Measurements from ENCODE around the gene TMPRSS2. TPM values are rescaled to one million over a fixed set of nuclear protein-coding genes. Genes with fewer than 3 reads are reported as not detected.

TMPRSS2 gene
- polyA plus RNA-seq, 4 donors, result 108 to 167 (median 136) TPM

DNA sequence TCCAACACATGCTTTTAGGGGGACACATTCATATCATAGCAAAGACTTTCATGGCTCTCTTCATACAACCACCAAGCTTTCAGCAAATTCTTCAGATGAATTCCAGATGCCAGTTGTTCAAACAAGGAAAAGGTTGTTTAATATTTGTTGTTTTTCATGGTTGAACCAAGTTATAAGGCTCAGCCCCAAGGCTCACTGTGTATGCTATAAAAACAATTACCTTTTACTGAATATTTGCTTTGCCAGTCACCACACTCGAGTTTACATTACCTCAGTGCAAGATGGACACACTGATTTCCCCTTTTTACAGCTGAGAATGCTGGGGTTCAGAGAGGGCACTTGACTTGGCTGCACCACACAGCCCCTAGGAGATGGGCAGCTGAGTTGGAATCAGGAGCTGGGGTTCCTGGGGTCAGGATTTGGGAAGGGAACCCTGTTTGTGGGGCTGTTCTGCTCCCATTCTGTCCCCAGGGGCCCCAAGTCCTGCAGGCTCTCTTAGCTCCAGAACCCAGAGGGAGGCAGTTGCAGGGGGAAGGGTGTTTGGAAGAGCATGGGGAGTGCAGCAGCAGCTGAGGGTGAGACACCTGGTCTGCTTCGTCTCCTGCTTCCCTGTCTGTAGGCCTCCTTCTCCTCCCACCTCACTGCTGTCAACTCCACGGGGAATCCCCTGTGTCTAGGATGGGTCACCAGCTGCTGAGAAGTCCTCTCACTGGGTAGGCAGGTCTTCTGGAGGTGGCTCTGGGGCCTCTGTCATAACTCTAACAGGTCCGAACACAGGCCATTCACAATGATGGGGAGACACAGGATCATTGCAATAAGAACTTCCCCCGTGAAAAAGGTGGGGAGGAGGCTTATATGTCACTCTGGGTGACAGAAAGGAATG is 12.8 kb upstream of the TMPRSS2 start:
- DNase-seq (no peak), FAIRE-seq (no peak)
- 70 to 74% (median 71%) methylated on average over 5 of the region's 5 CpGs for WGBS, 3 donors

DNA sequence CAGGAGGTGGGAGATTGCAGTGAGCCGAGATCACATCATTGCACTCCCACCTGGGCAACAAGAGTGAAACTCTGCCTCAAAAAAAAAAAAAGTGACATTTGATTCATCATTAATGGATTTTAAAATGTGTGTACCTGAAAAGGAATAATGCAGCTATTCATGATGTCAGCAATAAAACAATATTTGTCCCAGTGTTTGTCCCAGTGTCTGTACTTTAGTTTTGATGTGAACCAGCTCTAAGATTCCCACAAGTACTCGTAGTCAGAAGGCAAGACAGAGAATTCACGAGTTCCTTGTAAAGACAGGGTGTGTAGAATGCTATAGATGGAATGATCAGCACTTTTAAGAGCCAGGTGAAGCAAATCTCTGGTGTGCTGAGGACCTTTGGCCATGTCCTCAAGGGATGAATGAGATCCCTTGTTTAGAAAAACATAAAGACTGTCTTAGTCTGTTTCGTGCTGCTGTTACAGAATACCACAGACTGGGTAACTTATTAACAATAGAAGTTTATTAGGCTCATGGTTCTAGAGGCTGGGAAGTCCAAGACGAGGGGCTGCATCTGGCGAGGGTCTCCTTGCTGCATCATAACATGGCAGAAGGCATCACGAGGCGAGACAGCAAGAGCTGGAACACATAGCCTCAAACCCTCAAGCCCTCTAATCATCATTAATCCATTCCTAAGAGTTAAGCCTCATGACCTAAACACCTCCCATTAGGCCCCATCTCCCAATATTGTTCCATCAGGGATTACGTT is 12.0 kb upstream of the TMPRSS2 start:
- H3K27ac ChIP-seq (ENCODE audit: low read depth in 1 of 3, low read length in 2 of 3), result peak overlapping the region in 2 of 3 donors; percentile 41 to 54
- DNase-seq, result peak; percentile 74 to 83

More for the DNA sequence above, 12.8 kb upstream of the TMPRSS2 start:
- Histone ChIP-seq H3K36me3 (ENCODE audit: control insufficient read depth in 3 of 3, insufficient read depth in 2 of 3, low read depth in 1 of 3, low read length in 3 of 3) (no peaks in the 10 kb centered on the region), H3K27me3 (ENCODE audit: control insufficient read depth in 3 of 3, insufficient read depth in 3 of 3, low read length in 3 of 3) (no peaks in the 10 kb centered on the region), H3K9me3 (ENCODE audit: control insufficient read depth in 2 of 2, insufficient read depth in 1 of 2, low read depth in 1 of 2, low read length in 1 of 2) (peaks cover 0 to 52% of the 10 kb centered on the region in 2 donors), H3K27ac (ENCODE audit: low read depth in 1 of 3, low read length in 2 of 3) (peak overlapping the region in 2 of 3 donors; percentile 41 to 54), H3K4me3 (ENCODE audit: low read depth in 1 of 3, low read length in 3 of 3) (no peak overlapping the region), H3K4me1 (ENCODE audit: control insufficient read depth in 3 of 3, insufficient read depth in 2 of 3, low read depth in 1 of 3, low read length in 2 of 3) (peaks cover 0 to 4% (median 0%) of the 10 kb centered on the region in 3 donors)

DNA sequence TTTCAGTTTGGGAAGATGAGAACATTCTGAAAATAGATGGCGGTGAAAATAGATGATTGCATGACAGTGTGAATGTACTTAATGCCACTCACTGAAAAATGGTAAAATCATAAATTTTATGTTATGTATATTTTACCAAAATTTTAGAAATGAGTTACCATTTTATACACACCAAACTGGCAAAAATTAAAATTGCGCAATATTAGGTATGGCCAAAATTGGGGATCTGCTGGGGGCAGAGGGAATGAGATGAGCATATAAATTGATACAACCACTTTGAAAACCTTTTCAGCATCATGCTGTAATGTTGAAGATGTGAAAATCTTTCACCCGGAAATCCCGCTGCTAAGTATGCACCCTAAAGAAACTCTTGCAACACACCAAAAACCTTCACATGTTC is 10.8 kb upstream of the TMPRSS2 start:
- FAIRE-seq, result no peak
- Histone ChIP-seq H3K36me3 (ENCODE audit: control insufficient read depth in 3 of 3, insufficient read depth in 2 of 3, low read depth in 1 of 3, low read length in 3 of 3) (no peaks in the 10 kb centered on the region), H3K4me3 (ENCODE audit: low read depth in 1 of 3, low read length in 3 of 3) (no peak overlapping the region), H3K27ac (ENCODE audit: low read depth in 1 of 3, low read length in 2 of 3) (peak overlapping the region in 1 of 3 donors; percentile 54), H3K4me1 (ENCODE audit: control insufficient read depth in 3 of 3, insufficient read depth in 2 of 3, low read depth in 1 of 3, low read length in 2 of 3) (peaks cover 0 to 4% (median 0%) of the 10 kb centered on the region in 3 donors), H3K27me3 (ENCODE audit: control insufficient read depth in 3 of 3, insufficient read depth in 3 of 3, low read length in 3 of 3) (no peaks in the 10 kb centered on the region), H3K9me3 (ENCODE audit: control insufficient read depth in 2 of 2, insufficient read depth in 1 of 2, low read depth in 1 of 2, low read length in 1 of 2) (peaks cover 0 to 45% of the 10 kb centered on the region in 2 donors)
- 96 to 98% (median 96%) methylated on average over 4 of the region's 4 CpGs for WGBS, 3 donors
- no peak for DNase-seq

More for the DNA sequence above, 12.0 kb upstream of the TMPRSS2 start:
- H3K4me3 ChIP-seq (ENCODE audit: low read depth in 1 of 3, low read length in 3 of 3), result no peak overlapping the region
- H3K27me3 ChIP-seq (ENCODE audit: control insufficient read depth in 3 of 3, insufficient read depth in 3 of 3, low read length in 3 of 3), result no peaks in the 10 kb centered on the region
- peaks cover 0 to 4% (median 0%) of the 10 kb centered on the region in 3 donors for H3K4me1 ChIP-seq (ENCODE audit: control insufficient read depth in 3 of 3, insufficient read depth in 2 of 3, low read depth in 1 of 3, low read length in 2 of 3)
- no peak for FAIRE-seq
- no peaks in the 10 kb centered on the region for H3K36me3 ChIP-seq (ENCODE audit: control insufficient read depth in 3 of 3, insufficient read depth in 2 of 3, low read depth in 1 of 3, low read length in 3 of 3)
- peaks cover 0 to 50% of the 10 kb centered on the region in 2 donors for H3K9me3 ChIP-seq (ENCODE audit: control insufficient read depth in 2 of 2, insufficient read depth in 1 of 2, low read depth in 1 of 2, low read length in 1 of 2)
- 42 to 68% (median 59%) methylated on average over 9 of the region's 9 CpGs for WGBS, 3 donors

DNA sequence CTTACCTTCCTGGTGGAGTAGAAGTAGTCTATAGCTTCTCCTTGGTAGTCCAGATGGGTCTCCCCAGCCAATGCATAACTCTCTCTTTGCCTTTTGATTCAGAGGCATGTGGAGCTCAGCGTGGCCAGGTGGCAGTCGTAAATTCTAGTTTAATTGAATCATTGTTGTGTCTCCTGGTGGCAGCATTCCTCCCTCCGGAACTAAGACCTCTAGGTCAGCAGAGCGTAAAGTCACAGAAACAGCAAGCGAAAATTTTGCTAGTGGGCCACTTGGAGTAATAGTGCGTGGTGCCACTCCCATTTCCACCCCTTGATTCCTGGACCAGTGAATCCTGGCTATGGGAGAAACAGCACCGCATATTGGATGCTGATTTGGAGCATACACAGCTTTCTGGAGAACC is 3.9 kb upstream of the TMPRSS2 start:
- DNase-seq, result no peak
- Histone ChIP-seq H3K27me3 (ENCODE audit: control insufficient read depth in 3 of 3, insufficient read depth in 3 of 3, low read length in 3 of 3) (no peaks in the 10 kb centered on the region), H3K4me1 (ENCODE audit: control insufficient read depth in 3 of 3, insufficient read depth in 2 of 3, low read depth in 1 of 3, low read length in 2 of 3) (peaks cover 0 to 18% (median 0%) of the 10 kb centered on the region in 3 donors), H3K36me3 (ENCODE audit: control insufficient read depth in 3 of 3, insufficient read depth in 2 of 3, low read depth in 1 of 3, low read length in 3 of 3) (peaks cover 0 to 3% (median 0%) of the 10 kb centered on the region in 3 donors), H3K9me3 (ENCODE audit: control insufficient read depth in 2 of 2, insufficient read depth in 1 of 2, low read depth in 1 of 2, low read length in 1 of 2) (peaks cover 0 to 11% of the 10 kb centered on the region in 2 donors), H3K27ac (ENCODE audit: low read depth in 1 of 3, low read length in 2 of 3) (no peak overlapping the region), H3K4me3 (ENCODE audit: low read depth in 1 of 3, low read length in 3 of 3) (no peak overlapping the region)
- FAIRE-seq, result no peak
- WGBS, 3 donors, result 37 to 55% (median 43%) methylated on average over 7 of the region's 7 CpGs

DNA sequence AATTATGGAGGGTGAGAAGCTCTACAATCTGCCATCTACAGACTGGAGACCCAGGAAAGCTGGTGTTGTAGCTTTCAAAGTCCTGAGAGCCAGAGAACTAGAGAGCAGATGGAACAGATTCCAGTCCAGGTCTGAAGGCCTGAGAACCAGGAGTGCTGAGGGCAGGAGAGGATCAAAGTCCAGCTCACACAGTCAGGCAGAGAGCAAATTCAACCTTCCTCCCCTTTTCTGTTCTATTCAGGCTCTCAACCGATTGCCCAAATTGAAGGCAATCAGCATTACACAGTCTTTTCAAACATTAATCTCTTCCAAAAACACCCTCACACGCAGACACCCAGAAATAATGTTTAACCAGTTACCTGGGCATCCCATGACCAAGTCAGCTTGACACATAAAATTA is 2.5 kb upstream of the TMPRSS2 start:
- Histone ChIP-seq H3K27me3 (ENCODE audit: control insufficient read depth in 3 of 3, insufficient read depth in 3 of 3, low read length in 3 of 3) (no peaks in the 10 kb centered on the region), H3K4me3 (ENCODE audit: low read depth in 1 of 3, low read length in 3 of 3) (no peak overlapping the region), H3K36me3 (ENCODE audit: control insufficient read depth in 3 of 3, insufficient read depth in 2 of 3, low read depth in 1 of 3, low read length in 3 of 3) (peaks cover 0 to 16% (median 0%) of the 10 kb centered on the region in 3 donors), H3K9me3 (ENCODE audit: control insufficient read depth in 2 of 2, insufficient read depth in 1 of 2, low read depth in 1 of 2, low read length in 1 of 2) (peaks cover 0 to 3% of the 10 kb centered on the region in 2 donors), H3K4me1 (ENCODE audit: control insufficient read depth in 3 of 3, insufficient read depth in 2 of 3, low read depth in 1 of 3, low read length in 2 of 3) (peaks cover 0 to 18% (median 0%) of the 10 kb centered on the region in 3 donors), H3K27ac (ENCODE audit: low read depth in 1 of 3, low read length in 2 of 3) (peak overlapping the region in 2 of 3 donors; percentile 6 to 41)
- no peak for FAIRE-seq
- peak; percentile 71 to 91 for DNase-seq
- 17 to 35% (median 29%) methylated on average over 2 of the region's 2 CpGs for WGBS, 3 donors

DNA sequence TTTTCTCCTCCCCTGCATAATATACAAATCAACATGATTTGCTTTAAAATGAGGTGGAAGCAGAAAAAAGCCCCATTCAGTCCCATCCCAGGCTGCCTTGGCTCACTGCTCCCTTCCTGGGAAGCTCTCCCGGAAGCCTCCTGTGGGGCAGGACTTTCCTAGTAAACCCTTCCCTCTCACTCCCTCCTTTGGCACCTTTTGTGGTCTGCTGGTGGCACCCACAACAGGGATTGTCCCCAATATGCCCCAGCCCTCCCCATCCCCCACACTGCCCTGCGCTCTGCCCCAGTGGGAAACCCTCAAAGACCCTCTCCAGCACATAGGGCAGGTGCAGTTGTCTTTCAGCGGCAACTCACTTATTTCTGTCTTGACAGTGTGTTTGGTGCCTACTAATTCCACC is 1.8 kb upstream of the TMPRSS2 start:
- Histone ChIP-seq H3K4me3 (ENCODE audit: low read depth in 1 of 3, low read length in 3 of 3) (no peak overlapping the region), H3K36me3 (ENCODE audit: control insufficient read depth in 3 of 3, insufficient read depth in 2 of 3, low read depth in 1 of 3, low read length in 3 of 3) (peaks cover 0 to 21% (median 0%) of the 10 kb centered on the region in 3 donors), H3K4me1 (ENCODE audit: control insufficient read depth in 3 of 3, insufficient read depth in 2 of 3, low read depth in 1 of 3, low read length in 2 of 3) (peaks cover 0 to 20% (median 0%) of the 10 kb centered on the region in 3 donors), H3K27ac (ENCODE audit: low read depth in 1 of 3, low read length in 2 of 3) (peak overlapping the region; percentile 39 to 97 (median 88)), H3K9me3 (ENCODE audit: control insufficient read depth in 2 of 2, insufficient read depth in 1 of 2, low read depth in 1 of 2, low read length in 1 of 2) (peaks cover 0 to 3% of the 10 kb centered on the region in 2 donors), H3K27me3 (ENCODE audit: control insufficient read depth in 3 of 3, insufficient read depth in 3 of 3, low read length in 3 of 3) (no peaks in the 10 kb centered on the region)
- WGBS, 3 donors, result 54 to 69% (median 60%) methylated on average over 3 of the region's 3 CpGs
- DNase-seq, result no peak
- no peak for FAIRE-seq

DNA sequence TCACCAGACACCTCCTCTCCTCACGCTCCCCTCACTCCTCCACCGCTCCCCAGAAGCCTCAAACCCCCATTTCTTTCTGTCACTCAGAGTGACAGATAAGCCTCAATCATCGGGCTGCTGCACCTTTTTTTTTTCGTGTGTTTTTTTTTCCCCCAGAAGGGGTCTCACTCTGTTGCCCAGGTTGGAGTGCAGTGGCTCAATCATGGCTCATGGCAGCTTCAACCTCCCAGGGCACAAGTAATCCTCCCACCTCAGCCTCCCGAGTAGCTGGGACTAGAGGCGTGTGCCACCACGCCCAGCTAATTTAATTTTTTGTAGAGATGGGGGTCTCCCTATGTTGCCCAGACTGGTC is 1.2 kb upstream of the TMPRSS2 start:
- Histone ChIP-seq H3K4me1 (ENCODE audit: control insufficient read depth in 3 of 3, insufficient read depth in 2 of 3, low read depth in 1 of 3, low read length in 2 of 3) (peaks cover 0 to 26% (median 0%) of the 10 kb centered on the region in 3 donors), H3K36me3 (ENCODE audit: control insufficient read depth in 3 of 3, insufficient read depth in 2 of 3, low read depth in 1 of 3, low read length in 3 of 3) (peaks cover 0 to 28% (median 0%) of the 10 kb centered on the region in 3 donors), H3K4me3 (ENCODE audit: low read depth in 1 of 3, low read length in 3 of 3) (no peak overlapping the region), H3K27ac (ENCODE audit: low read depth in 1 of 3, low read length in 2 of 3) (peak overlapping the region; percentile 88 to 97 (median 95)), H3K27me3 (ENCODE audit: control insufficient read depth in 3 of 3, insufficient read depth in 3 of 3, low read length in 3 of 3) (no peaks in the 10 kb centered on the region), H3K9me3 (ENCODE audit: control insufficient read depth in 2 of 2, insufficient read depth in 1 of 2, low read depth in 1 of 2, low read length in 1 of 2) (peaks cover 0 to 3% of the 10 kb centered on the region in 2 donors)
- no peak for FAIRE-seq
- 31 to 42% (median 33%) methylated on average over 7 of the region's 7 CpGs for WGBS, 3 donors
- no peak for DNase-seq
